8988T (cell line): ENCODE measurements around the gene CRIP1.

ENCODE experiments used
- DNase-seq: peaks from one replicate; pipeline ENCODE4 v3.0.0; 2011

Gene CRIP1

GRCh38 chr14:105471297-105471821 is 15.3 kb upstream of the CRIP1 start:
- DNase-seq, result no peak

GRCh38 chr14:105471823-105472485 is 14.7 kb upstream of the CRIP1 start:
- DNase-seq, result no peak

GRCh38 chr14:105472486-105472991 is 14.1 kb upstream of the CRIP1 start:
- no peak for DNase-seq

- no peak for DNase-seq
Measured at GRCh38 chr14:105473033-105473676, 13.5 kb upstream of the CRIP1 start.

- DNase-seq, result peak; percentile 99
Measured at GRCh38 chr14:105473677-105474482, 12.8 kb upstream of the CRIP1 start.

GRCh38 chr14:105474483-105475268 is 12.0 kb upstream of the CRIP1 start, which contains the start of gene CRIP2:
TSS of gene CRIP2 (plus strand) at chr14:105474821. CDS start at chr14:105474863, 42 bp downstream.
- peak; percentile 98 for DNase-seq

- DNase-seq, result no peak
Measured at GRCh38 chr14:105475269-105476096, 11.2 kb upstream of the CRIP1 start.

GRCh38 chr14:105476097-105476830 is 10.4 kb upstream of the CRIP1 start:
- no peak for DNase-seq

- DNase-seq, result no peak
Measured at GRCh38 chr14:105476831-105477659, 9.6 kb upstream of the CRIP1 start.

GRCh38 chr14:105477660-105478397 is 8.9 kb upstream of the CRIP1 start:
- no peak for DNase-seq

GRCh38 chr14:105478398-105479251 is 8.1 kb upstream of the CRIP1 start:
- no peak for DNase-seq

- DNase-seq, result no peak
Measured at GRCh38 chr14:105479431-105480158, 7.1 kb upstream of the CRIP1 start.

GRCh38 chr14:105480199-105480746 is 6.4 kb upstream of the CRIP1 start:
- no peak for DNase-seq

GRCh38 chr14:105480807-105481801 is 5.6 kb upstream of the CRIP1 start:
- peak; percentile 98 for DNase-seq

- DNase-seq, result peak; percentile 98
Measured at GRCh38 chr14:105481886-105482457, 4.7 kb upstream of the CRIP1 start.
